Measurements from ENCODE around the gene MYPN.
"Not testable (repeated sequence)": the region's sequence is repeated elsewhere in the genome, so short reads cannot be mapped to it uniquely, and the experiment has no call there.

MYPN gene

GRCh38 chr10:68235581-68235980, 126.3 kb downstream of the MYPN start:
- DNase-seq = no peak

GRCh38 chr10:68237173-68237572, 127.9 kb downstream of the MYPN start:
- no peak for DNase-seq

GRCh38 chr10:68238371-68238770, 129.1 kb downstream of the MYPN start:
- no peak for DNase-seq

GRCh38 chr10:68239069-68239468, 129.8 kb downstream of the MYPN start:
- DNase-seq = no peak

GRCh38 chr10:68239596-68240150, 130.4 kb downstream of the MYPN start:
- DNase-seq = no peak

- no peak for DNase-seq
These were observed 132.8 kb downstream of the MYPN start for GRCh38 chr10:68242051-68242450.

- DNase-seq = not testable (repeated sequence)
These were observed 137.1 kb downstream of the MYPN start for GRCh38 chr10:68246397-68246796.

- no peak for DNase-seq
These were observed 138.6 kb downstream of the MYPN start for GRCh38 chr10:68247931-68248330.

- no peak for DNase-seq
These were observed 140.0 kb downstream of the MYPN start for GRCh38 chr10:68249297-68249696.

- no peak for DNase-seq
These were observed 141.9 kb downstream of the MYPN start for GRCh38 chr10:68251151-68251550.

GRCh38 chr10:68251625-68252495, 142.6 kb downstream of the MYPN start:
- DNase-seq = no peak

GRCh38 chr10:68253346-68253745, 144.1 kb downstream of the MYPN start:
- no peak for DNase-seq

GRCh38 chr10:68261132-68261856, 152.0 kb downstream of the MYPN start:
- DNase-seq = peak in 1 of 2 donors; percentile 18

Measured in hippocampal formation (tissue), 2 donors.